ENCODE data around the gene PRKN.

DNA sequence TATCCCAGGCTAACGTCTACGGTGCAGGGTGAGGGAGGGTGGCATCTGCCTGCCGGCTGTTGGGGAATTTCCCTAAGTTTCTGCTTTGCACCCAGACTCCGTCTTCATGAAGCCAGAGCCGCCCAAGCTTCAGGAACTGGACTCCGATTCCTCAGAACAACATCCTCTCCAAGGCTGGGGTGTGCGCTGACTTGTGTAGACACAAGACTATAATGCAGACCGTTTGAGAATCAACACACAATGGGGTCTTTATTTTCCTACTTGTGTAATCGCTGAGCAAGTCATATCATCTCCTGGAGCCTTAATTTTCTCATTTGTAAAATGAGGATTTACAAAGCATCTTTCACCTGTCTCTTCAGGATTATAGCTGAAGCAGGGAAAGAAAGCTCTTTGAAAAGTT is 1293.2 kb downstream of the PRKN start:
- TF ChIP-seq, protein P1, sequence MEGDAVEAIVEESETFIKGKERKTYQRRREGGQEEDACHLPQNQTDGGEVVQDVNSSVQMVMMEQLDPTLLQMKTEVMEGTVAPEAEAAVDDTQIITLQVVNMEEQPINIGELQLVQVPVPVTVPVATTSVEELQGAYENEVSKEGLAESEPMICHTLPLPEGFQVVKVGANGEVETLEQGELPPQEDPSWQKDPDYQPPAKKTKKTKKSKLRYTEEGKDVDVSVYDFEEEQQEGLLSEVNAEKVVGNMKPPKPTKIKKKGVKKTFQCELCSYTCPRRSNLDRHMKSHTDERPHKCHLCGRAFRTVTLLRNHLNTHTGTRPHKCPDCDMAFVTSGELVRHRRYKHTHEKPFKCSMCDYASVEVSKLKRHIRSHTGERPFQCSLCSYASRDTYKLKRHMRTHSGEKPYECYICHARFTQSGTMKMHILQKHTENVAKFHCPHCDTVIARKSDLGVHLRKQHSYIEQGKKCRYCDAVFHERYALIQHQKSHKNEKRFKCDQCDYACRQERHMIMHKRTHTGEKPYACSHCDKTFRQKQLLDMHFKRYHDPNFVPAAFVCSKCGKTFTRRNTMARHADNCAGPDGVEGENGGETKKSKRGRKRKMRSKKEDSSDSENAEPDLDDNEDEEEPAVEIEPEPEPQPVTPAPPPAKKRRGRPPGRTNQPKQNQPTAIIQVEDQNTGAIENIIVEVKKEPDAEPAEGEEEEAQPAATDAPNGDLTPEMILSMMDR (IDR thresholded peaks at IDR 0.05; ENCODE audit: insufficient read depth, low read length) = no peak
- TF ChIP-seq SPI1 (IDR thresholded peaks at IDR 0.05; ENCODE audit: borderline replicate concordance, low read depth) (no peak), POLR2AphosphoS5 (IDR thresholded peaks at IDR 0.05; ENCODE audit: low read depth) (no peak)
- TF ChIP-seq, protein P2, sequence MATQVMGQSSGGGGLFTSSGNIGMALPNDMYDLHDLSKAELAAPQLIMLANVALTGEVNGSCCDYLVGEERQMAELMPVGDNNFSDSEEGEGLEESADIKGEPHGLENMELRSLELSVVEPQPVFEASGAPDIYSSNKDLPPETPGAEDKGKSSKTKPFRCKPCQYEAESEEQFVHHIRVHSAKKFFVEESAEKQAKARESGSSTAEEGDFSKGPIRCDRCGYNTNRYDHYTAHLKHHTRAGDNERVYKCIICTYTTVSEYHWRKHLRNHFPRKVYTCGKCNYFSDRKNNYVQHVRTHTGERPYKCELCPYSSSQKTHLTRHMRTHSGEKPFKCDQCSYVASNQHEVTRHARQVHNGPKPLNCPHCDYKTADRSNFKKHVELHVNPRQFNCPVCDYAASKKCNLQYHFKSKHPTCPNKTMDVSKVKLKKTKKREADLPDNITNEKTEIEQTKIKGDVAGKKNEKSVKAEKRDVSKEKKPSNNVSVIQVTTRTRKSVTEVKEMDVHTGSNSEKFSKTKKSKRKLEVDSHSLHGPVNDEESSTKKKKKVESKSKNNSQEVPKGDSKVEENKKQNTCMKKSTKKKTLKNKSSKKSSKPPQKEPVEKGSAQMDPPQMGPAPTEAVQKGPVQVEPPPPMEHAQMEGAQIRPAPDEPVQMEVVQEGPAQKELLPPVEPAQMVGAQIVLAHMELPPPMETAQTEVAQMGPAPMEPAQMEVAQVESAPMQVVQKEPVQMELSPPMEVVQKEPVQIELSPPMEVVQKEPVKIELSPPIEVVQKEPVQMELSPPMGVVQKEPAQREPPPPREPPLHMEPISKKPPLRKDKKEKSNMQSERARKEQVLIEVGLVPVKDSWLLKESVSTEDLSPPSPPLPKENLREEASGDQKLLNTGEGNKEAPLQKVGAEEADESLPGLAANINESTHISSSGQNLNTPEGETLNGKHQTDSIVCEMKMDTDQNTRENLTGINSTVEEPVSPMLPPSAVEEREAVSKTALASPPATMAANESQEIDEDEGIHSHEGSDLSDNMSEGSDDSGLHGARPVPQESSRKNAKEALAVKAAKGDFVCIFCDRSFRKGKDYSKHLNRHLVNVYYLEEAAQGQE (IDR thresholded peaks at IDR 0.05; ENCODE audit: insufficient replicate concordance, low read depth) = no peak
